ENCODE results near the gene HTT. TPM values are rescaled to one million over a fixed set of nuclear protein-coding genes. Genes with fewer than 3 reads are reported as not detected.

The HTT gene
- total RNA-seq, 4 donors from 2014 or later = 37.6 to 78.7 (median 56.3) TPM

- TF ChIP-seq CTCF (IDR thresholded peaks at IDR 0.05) = no peak
- ATAC-seq (ENCODE audit: low FRiP score) (no peak), DNase-seq (ENCODE audit: low spot score) (no peak)
Observed at GRCh38 chr4:3034231-3034630, 40.2 kb upstream of the HTT start.

GRCh38 chr4:3035249-3035648, 39.2 kb upstream of the HTT start:
- no peak for TF ChIP-seq CTCF (IDR thresholded peaks at IDR 0.05)
- ATAC-seq (ENCODE audit: low FRiP score) (no peak), DNase-seq (ENCODE audit: low spot score) (no peak)

GRCh38 chr4:3035674-3036073, 38.8 kb upstream of the HTT start:
- ATAC-seq (ENCODE audit: low FRiP score) = no peak

GRCh38 chr4:3036131-3036952, 38.1 kb upstream of the HTT start:
- ATAC-seq (ENCODE audit: low FRiP score) (no peak), DNase-seq (ENCODE audit: low spot score) (no peak)
- TF ChIP-seq CTCF (IDR thresholded peaks at IDR 0.05) = no peak

More at GRCh38 chr4:3035674-3036073, 38.8 kb upstream of the HTT start:
- no peak for DNase-seq (ENCODE audit: low spot score)
- no peak for TF ChIP-seq CTCF (IDR thresholded peaks at IDR 0.05)

- DNase-seq (ENCODE audit: low spot score) = no peak
- ATAC-seq (ENCODE audit: low FRiP score) = peak; percentile 11
- no peak for TF ChIP-seq CTCF (IDR thresholded peaks at IDR 0.05)
Observed at GRCh38 chr4:3037957-3038461, 36.5 kb upstream of the HTT start.

GRCh38 chr4:3039706-3040366, 34.6 kb upstream of the HTT start:
- DNase-seq (ENCODE audit: low spot score) (no peak), ATAC-seq (ENCODE audit: low FRiP score) (no peak)

More at GRCh38 chr4:3039706-3040366, 34.6 kb upstream of the HTT start:
- no peak for TF ChIP-seq CTCF (IDR thresholded peaks at IDR 0.05)

All from omental fat pad (tissue), 4 donors.